Measurements from ENCODE around the gene C5orf63. TPM values are rescaled to one million over a fixed set of nuclear protein-coding genes. Genes with fewer than 3 reads are reported as not detected.
A peak's percentile ranks its signal among the peaks of the same experiment; 100 is the strongest.
"Not testable (repeated sequence)": the region's sequence is repeated elsewhere in the genome, so short reads cannot be mapped to it uniquely, and the experiment has no call there.

C5orf63 gene
- total RNA-seq: 10.3 TPM
- long read RNA-seq, partial matches to known transcripts: 3 of 11 reads
- long read RNA-seq, other reads (novel, unspliced or antisense): 7 of 11 reads

DNA sequence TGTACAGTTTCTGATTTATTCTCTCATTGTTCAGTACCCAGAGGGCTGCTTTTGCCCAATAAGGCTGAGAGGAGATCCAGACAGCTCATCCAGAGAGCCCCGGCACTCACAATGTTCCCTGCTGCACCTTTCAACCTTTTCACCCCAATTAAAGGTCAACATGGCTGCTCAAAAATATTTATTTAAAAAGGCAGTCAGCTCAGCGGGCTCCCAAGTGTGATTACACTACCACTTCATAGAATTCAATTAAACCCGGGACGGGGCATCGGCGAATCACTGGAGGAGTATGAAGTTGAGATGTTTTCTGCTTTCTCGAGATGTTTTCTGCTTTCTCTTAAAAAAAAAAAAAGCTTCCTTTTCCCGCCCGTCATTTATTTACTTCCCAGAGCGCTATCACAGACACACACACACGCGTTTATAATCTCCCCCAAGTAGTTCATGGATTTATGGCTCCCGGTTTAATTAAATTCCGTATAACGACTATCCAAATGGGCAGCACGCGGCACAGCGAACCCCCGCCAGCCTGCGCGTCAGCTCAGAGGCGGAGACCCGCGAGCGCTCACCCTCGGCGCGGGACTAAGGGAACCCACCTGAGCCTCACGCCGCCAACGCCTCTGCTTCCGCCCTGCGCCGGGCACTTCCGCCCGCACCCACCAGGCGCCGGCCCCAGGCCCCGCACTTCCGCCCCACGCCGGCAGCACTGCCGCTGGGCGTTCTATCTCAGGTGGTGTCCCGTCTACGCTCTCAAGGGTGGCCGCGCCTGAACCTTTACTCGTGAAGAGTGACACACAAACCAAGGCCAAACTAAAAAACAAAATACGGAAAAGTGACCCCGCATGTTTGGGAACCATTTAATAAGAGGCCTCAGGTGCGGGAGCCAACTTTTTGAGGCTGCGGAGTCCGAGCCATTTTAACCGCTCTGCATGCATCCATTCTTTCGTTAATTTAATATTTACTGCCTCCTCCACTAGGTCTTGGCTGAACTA, at the start of gene C5orf63:
Gene C5orf63 (minus strand): TSS at position 642 of the 986 bp plus-strand sequence. CDS start 14,507 bp downstream, outside the sequence.
- H3K27me3 ChIP-seq (ENCODE audit: low read depth): no peaks in the 10 kb centered on the region

DNA sequence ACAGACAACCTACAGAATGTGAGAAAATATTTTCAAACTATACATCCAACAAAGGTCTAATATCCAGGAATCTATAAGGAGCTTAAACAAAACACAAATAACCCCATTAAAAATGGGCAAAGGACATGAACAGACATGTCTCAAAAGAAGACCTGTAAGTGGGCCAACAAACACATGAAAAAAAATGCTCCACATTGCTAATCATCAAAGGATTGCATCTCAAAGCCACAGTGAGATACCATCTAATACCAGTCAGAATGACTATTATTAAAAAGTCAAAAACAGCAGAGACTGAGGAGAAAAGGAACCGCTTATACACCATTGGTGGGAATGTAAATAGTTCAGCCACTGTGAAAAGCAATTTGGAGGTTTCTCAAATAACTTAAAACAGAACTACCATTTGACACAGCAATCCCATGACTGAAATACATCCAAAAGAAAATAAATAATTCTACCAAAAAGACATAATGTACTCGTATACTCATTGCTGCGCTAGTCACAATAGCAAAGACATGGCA, 39.1 kb upstream of the C5orf63 start:
- intact Hi-C loops (cut with micrococcal nuclease): no loop called here
- Histone ChIP-seq H3K4me3 (no peak overlapping the region), H3K4me1 (no peaks in the 10 kb centered on the region), H3K27me3 (ENCODE audit: low read depth) (no peaks in the 10 kb centered on the region), H3K9me3 (replicated peaks) (peaks cover 11% of the 10 kb centered on the region), H3K27ac (replicated peaks) (no peak overlapping the region), H3K36me3 (no peaks in the 10 kb centered on the region)
- DNase-seq: no peak
- TF ChIP-seq, protein P1, sequence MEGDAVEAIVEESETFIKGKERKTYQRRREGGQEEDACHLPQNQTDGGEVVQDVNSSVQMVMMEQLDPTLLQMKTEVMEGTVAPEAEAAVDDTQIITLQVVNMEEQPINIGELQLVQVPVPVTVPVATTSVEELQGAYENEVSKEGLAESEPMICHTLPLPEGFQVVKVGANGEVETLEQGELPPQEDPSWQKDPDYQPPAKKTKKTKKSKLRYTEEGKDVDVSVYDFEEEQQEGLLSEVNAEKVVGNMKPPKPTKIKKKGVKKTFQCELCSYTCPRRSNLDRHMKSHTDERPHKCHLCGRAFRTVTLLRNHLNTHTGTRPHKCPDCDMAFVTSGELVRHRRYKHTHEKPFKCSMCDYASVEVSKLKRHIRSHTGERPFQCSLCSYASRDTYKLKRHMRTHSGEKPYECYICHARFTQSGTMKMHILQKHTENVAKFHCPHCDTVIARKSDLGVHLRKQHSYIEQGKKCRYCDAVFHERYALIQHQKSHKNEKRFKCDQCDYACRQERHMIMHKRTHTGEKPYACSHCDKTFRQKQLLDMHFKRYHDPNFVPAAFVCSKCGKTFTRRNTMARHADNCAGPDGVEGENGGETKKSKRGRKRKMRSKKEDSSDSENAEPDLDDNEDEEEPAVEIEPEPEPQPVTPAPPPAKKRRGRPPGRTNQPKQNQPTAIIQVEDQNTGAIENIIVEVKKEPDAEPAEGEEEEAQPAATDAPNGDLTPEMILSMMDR (IDR thresholded peaks at IDR 0.05; ENCODE audit: borderline replicate concordance): no peak

More for the DNA sequence above, at the start of gene C5orf63:
- peaks cover 57% of the 10 kb centered on the region for H3K4me1 ChIP-seq
- peak within 1 kb of the TSS; percentile 71 for H3K27ac ChIP-seq (replicated peaks)
- H3K4me3 ChIP-seq: peak within 1 kb of the TSS; percentile 73
- intact Hi-C loops (cut with micrococcal nuclease): no loop called here
- H3K9me3 ChIP-seq (replicated peaks): no peaks in the 10 kb centered on the region
- DNase-seq: peak; percentile 65
- TF ChIP-seq, protein P1 (IDR thresholded peaks at IDR 0.05; ENCODE audit: borderline replicate concordance): peak; percentile 36
- no peaks in the 10 kb centered on the region for H3K36me3 ChIP-seq

DNA sequence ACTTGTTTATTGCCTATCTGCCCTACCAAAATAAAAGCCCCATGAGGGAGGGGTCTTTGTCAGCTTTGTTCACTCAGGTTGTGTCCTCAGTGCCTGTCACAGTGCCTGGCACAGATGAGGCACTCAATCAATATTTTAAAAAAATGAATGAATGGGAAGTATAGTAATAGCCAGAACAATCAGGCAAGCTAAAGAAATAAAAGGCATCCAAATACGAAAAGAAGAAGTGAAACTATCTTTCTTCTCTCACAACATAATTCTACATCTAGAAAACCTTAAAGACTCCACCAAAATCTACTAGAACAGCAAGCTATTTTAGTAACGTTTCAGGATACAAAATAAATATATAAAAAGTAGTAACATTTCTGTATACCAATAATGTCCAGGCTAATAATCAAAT, 37.8 kb upstream of the C5orf63 start:
- intact Hi-C loops (cut with micrococcal nuclease): no loop called here
- no peak overlapping the region for H3K4me3 ChIP-seq
- H3K36me3 ChIP-seq: no peaks in the 10 kb centered on the region
- H3K27ac ChIP-seq (replicated peaks): no peak overlapping the region
- TF ChIP-seq, protein P1 (IDR thresholded peaks at IDR 0.05; ENCODE audit: borderline replicate concordance): no peak
- peaks cover 11% of the 10 kb centered on the region for H3K9me3 ChIP-seq (replicated peaks)
- DNase-seq: no peak
- H3K27me3 ChIP-seq (ENCODE audit: low read depth): no peaks in the 10 kb centered on the region
- no peaks in the 10 kb centered on the region for H3K4me1 ChIP-seq

DNA sequence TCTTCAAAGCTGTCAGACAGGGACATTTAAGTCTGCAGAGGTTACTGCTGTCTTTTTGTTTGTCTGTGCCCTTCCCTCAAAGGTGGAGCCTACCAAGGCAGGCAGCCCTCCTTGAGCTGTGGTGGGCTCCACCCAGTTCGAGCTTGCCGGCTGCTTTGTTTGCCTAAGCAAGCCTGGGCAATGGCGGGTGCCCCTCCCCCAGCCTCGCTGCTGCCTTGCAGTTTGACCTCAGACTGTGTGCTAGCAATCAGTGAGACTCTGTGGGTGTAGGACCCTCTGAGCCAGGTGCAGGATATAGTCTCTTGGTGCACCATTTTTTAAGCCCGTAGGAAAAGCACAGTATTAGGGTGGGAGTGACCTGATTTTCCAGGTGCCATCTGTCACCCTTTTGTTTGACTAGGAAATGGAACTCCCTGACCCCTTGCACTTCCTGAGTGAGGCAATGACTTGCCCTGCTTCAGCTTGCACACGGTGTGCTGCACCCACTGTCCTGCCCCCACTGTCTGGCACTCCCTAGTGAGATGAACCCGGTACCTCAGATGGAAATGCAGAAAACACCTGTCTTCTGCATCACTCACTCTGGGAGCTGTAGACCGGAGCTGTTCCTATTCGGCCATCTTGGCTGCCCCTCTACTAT, 35.4 kb upstream of the C5orf63 start:
- H3K4me3 ChIP-seq; intact Hi-C loops (cut with micrococcal nuclease); H3K27ac ChIP-seq (replicated peaks); H3K4me1 ChIP-seq; H3K27me3 ChIP-seq (ENCODE audit: low read depth); H3K36me3 ChIP-seq; DNase-seq: not testable (repeated sequence)
- peaks cover 14% of the 10 kb centered on the region for H3K9me3 ChIP-seq (replicated peaks)

DNA sequence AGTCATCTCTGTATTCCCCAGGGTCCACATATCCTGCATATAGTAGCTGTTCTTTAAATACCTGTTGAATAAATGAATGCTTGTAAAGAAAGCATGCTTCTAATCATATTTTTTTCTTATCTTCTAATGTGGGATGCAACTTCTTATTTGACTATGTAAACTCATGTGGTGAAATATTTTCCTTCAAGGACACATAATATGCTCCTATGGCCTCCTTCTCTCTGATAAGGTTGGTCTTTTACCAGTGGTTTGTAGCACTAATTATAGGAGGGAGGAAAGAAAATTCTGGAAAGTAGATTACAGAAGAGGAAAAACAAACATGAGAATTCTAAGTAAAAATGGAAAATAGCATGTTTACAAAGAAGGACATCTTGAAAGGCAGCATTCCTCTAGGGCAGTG, 28.6 kb upstream of the C5orf63 start:
- no peaks in the 10 kb centered on the region for H3K27me3 ChIP-seq (ENCODE audit: low read depth)
- intact Hi-C loops (cut with micrococcal nuclease): no loop called here
- no peaks in the 10 kb centered on the region for H3K36me3 ChIP-seq
- TF ChIP-seq, protein P1 (IDR thresholded peaks at IDR 0.05; ENCODE audit: borderline replicate concordance): no peak
- H3K4me1 ChIP-seq: no peaks in the 10 kb centered on the region
- H3K27ac ChIP-seq (replicated peaks): no peak overlapping the region
- H3K9me3 ChIP-seq (replicated peaks): peaks cover 4% of the 10 kb centered on the region
- no peak for DNase-seq
- H3K4me3 ChIP-seq: no peak overlapping the region
